GM18517 (cell line): ENCODE data around the gene C1QTNF5.
"Not testable (repeated sequence)": the region's sequence is repeated elsewhere in the genome, so short reads cannot be mapped to it uniquely, and the experiment has no call there.

ENCODE experiments used
- ATAC-seq: cut with Tn5 transposase; IDR thresholded peaks from one replicate; pipeline ENCODE4 v1.9.1; 2021; ENCODE audit warnings: mild to moderate bottlenecking, moderate library complexity; ENCODE audit not compliant: unreplicated experiment

C1QTNF5 gene, protein sequence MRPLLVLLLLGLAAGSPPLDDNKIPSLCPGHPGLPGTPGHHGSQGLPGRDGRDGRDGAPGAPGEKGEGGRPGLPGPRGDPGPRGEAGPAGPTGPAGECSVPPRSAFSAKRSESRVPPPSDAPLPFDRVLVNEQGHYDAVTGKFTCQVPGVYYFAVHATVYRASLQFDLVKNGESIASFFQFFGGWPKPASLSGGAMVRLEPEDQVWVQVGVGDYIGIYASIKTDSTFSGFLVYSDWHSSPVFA

DNA sequence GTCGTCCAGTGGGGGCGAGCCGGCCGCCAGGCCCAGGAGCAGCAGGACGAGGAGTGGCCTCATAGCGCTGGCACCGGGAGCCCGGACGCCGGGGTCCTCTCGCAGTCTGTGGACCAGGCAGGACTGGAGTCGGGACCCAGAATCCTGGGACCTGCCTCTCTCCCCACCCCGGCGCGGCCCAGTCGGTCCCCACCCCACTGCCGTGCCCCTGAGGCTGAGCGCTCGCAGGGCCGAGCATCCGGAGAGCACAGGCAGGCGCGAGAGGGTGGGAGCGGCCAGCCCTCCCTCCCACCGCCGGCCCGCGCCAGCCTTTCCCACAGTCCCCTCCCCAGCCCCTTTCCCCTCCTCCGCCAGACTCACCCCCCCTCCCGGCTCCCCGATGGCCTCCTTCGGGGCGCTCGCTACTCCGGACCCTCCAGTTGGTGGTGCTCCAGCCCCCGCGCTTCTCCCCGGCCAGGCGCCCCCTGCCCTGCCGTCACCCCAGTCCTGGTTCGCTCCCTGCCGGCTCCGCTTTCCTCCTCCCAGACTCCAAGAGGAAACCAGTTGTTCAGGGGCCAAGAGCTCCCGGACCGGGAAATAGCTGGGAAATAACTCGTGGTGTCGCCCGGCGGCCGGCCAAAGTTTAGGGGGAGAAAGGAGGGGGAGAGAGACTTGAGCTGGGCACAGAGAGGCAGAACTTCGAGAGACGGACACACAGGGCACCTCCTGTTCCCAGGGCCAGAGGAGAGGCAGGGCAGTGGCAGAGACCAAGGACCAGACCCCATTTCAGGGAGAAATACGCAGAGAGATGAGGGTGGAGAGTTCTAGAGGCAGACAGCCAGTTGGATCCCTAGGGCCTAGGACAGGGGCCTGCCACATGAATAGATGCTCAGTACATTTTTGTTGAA lies at the start of gene C1QTNF5:
C1QTNF5 (minus strand) TSS at position 549 of the 887 bp plus-strand sequence; CDS start at position 63, 486 bp downstream.
- ATAC-seq = no peak

DNA sequence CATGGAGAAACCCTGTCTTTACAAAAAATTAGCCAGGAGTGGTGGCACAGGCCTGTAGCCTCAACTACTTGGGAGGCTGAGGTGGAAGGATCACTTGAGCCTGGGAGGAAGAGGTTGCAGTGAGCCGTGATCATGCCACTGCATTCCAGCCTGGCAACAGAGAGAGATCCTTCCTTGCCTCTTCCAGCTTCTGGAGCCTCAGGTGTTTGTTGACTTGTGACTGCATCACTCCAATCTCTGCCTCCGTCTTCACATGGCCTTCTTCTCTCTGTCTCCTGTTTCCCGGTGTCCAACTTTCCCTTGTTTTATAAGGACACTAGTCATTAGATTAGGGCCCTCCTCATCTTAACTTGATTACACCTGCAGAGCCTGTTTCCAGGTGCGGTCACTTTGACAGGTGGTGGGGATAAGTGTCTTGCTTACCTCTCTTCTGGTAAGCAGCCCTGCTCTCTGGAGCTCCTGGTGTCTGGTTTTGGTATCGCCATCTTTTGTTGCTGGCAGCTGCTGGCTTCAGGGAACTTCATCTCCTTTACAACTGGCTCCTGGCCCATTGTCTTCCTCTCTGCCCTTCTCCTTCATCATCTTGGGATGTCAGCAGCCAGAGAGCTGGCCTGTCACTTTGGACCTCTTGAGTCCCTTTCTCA lies 49.0 kb upstream of the C1QTNF5 start:
- no peak for ATAC-seq

DNA sequence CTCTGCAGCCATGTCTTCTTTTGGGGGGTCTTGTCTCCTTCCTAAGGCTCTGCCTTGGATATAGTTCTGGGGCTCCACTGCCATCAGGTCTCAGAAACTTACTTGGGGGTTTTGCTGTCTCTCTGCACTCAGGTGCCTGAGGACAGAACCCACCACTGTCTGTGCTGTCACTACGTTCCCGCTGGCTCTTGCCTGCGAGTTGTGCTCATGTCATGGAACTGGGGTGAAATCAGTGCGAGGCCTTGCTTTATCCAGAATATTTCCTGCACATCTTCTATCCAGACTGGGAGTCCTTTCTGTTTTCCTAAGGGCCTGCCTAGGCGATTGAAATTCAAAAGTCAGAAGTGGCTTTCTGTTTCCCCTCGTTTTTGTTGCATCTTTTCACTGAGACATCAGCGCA lies 47.4 kb upstream of the C1QTNF5 start:
- no peak for ATAC-seq

DNA sequence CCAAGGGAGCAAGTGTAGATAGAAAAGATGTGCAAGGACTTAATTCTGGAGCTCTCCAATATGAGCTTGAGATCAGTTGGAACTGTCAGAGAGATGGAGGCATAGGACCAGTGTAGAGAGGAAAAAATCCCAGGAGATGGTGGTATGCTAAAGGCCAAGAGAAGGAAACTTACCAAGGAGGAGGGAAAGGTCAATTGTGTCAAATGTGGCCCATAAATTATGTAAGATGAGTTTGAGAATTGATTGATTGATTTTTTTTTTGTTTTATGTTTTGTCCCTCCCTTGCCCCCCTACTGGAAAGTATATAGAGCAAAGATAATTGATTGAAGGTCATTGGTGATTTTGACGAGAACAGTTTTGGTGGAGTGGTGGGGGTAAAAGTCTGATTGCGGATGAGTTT lies 43.6 kb upstream of the C1QTNF5 start:
- no peak for ATAC-seq

DNA sequence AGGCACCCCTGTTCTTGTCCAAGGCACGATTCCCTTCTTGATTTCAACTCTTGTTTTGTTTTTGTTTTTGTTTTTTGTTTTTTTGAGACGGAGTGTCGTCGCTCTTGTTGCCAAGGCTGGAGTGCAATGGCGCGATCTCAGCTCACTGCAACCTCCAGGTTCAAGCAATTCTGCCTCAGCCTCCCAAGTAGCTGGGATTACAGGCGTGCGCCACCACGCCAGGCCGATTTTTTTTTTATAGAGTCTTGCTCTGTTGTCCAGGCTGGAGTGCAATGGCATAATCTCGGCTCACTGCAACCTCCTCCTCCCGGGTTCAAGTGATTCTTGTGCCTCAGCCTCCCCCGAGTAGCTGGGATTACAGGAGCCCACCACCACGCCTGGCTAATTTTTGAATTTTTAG lies 41.8 kb upstream of the C1QTNF5 start:
- not testable (repeated sequence) for ATAC-seq

DNA sequence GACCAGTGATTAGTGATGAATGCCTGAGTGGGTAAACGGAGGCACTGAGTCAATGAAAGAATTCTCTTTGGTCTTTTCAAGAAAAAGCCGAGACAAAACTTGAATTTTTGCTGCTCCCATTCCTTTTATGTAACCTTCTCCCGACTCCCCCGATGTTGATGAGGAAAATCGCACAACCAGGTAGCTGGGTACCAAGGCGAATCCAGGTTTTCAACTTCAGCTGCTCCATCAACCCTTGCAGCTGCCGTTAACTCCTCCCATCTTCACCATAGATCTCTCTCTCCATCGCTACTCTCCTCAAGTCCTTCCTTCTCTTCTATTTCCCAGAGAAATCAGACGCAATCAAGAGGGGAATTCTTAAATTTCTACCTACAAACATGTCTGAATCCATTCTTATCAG lies 41.4 kb upstream of the C1QTNF5 start:
- ATAC-seq = no peak

DNA sequence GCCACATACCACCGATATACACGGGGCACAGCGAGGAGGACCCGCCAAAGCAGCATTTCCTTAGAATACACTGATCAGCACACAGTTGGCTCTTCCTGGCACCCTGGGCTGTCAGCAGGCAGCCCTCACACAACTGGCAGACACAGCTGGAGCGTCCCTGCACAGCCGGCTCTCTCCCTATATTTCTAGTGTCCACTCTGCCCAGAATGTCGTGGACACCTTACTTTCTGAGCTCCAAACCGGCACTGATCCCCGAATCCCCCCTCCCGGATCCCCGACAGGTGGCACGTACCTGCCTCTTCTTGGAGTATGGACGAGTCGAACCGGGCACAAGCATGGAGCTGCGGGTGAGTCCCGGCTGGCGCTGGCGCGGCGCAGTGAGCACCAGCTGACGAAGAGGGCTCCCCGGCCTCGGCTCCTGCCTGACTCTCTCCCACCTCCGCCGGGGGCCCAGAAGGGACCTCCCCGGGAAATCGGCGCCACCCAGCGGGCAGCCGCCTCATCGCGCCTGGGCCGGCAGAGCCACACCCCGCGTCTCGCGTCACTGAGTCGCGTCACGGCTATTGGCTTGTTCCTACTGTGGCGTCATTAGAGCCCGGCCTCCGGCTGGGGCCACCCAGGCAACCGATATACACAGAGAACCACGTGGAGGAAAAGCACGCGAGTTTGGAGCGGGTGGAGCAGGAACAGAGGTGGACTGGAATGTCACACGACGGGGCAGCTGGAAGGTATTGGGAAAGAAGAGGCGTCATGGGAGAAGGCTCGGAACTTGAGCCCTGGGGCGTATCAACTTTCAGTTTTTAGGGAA lies 40.7 kb upstream of the C1QTNF5 start, which contains the start of gene USP2:
USP2 (minus strand) TSS at position 510 of the 808 bp plus-strand sequence. CDS start 8,210 bp downstream, outside the sequence.
- ATAC-seq = peak; percentile 91

DNA sequence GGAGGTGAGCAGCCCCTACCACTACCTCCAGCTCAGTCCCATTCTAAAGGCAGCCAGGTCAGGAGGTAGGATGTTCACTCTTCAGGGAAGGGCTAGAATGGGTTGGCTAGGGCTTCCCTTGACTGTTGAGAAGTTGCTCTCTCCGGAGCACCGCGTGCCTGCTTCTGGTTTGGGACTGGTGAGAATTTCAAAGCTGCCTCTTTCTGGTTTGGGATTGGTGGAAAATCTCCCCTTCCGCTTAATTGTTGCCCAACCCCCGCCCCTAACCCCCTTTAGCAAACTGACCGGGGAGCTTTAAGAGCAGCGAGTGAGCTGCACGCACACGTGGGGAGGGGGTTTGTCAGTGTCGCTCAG lies 40.1 kb upstream of the C1QTNF5 start:
- no peak for ATAC-seq

DNA sequence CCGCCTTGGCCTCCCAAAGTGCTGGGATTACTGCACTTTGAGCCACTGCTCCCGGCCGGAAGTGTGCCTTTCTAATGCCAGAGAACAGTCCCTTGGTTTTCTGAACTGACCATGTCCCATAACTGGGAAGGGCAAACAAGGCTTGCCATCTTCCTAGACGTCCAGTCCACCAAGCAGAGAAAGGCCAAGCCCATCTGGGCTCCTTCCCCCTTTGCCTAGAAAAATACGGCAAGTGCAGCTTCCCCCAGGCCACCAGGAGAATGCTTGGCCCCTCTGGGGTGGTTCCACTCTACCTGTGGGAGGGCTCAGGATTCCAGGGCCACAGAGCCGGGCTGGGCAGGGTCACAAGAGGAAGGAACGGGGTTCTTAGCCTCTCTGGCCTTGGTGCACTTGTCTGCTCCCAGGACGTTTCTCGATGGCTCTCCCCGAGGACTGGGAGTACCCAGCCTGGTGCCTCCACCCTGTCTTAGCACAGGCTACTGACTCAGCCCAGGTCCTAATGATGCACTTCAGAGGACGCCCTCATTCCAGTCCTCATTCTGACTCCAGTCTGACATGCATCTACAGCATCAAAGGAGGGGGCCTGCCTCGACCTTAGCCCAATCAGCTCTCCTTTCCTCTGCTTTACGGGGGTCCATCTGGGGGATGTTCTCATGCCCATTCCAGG lies 39.6 kb upstream of the C1QTNF5 start:
- ATAC-seq = no peak

DNA sequence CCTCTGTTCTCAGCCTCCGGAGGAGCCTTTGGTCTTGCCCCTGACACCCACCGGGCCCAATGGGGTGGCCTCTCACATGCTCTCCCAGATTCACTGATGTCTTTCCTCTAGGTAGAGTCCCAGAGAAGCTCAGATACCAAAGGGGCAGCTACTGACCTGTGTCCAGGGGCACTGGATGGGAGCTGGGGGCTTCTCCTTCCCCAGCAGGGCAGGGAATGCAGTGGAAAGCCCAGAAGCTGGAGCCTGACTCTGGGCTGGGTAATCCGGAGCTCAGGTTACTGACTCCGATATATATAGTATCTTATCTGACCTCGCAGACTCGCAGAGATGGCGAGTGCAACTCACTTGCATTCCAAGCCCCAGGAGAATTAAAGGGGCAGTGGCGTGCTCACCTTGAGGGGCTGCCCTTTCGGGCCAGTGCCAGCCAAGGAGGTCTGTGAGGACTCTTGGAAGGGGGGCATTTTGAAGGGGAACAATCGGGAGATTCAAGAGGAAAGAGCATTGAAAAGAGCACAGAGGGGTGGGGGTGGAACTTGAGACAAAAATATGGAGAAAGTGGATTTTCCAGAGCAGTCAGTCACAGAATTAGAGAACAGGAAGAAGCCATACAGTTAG lies 38.3 kb upstream of the C1QTNF5 start:
- ATAC-seq = no peak

DNA sequence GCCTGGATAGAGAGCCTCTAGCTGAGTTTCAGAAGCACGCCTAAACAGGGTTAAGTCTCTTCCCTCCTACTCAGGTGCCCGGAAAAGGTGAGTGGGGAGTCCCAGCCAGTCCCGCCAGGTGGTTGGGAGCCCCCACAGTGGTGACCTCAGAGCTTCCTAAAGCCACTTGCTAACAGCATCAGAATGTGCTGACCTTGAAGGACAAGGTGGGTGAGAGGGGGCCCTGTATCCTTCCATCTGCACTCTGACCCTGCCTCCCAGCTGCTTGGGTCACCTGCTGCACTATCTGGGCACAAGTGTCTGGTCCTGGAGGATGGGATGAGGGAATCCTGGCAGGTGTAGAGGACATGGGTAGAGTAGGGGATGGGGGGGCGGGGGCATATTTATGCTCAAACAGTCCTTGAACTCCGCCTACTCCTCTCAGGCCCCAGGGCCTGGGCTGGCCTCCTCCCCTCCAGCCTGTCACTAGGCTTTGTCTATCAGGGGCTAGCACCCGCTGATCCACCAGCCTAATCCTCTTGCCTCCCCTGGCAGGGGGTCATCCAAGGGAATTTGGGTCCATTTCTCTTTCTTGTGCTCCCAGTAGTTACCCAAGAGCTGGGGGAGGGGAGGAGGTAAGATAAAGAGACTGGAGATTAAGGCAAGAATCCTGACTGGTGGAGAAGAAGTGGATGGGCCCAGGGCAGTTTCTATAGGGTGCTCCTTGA lies 37.4 kb upstream of the C1QTNF5 start:
- ATAC-seq = no peak

DNA sequence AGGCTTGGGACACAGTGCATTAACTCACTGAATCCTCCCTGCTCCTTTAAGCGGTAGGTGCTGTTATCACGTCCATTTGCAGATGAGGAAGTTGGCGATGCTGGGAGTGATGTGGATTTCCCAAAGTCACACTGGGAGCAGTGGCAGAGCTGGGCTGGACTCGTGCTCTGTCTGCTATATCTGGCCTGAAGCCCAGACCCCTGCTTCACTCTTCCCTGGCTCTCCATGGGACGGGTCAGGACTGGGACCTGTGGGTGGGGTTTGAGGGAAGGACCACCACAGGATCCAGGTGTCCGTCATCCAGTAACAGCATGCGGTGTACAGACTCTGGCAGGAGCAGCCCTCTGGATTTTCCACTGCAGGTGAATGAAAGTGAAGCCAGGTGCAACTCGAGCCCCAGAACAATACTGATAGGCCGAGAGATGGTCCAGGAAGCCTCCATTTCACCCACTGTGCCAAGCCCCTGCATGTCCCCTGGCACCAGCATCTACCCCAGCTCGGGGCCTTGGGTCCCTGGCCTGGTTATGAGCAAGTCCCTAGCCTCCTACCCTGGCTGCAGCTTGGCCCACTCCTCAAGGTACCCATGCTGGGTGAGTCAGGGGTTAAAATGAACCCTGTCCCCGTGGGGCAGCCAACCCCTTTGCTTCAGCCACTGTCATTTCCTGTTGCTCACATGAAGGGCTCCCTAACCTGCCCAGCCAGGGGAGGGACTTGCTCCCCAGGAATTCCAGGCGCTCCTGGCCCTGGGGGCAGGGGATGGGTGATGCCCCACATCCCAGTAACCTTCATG lies 36.6 kb upstream of the C1QTNF5 start:
- no peak for ATAC-seq

DNA sequence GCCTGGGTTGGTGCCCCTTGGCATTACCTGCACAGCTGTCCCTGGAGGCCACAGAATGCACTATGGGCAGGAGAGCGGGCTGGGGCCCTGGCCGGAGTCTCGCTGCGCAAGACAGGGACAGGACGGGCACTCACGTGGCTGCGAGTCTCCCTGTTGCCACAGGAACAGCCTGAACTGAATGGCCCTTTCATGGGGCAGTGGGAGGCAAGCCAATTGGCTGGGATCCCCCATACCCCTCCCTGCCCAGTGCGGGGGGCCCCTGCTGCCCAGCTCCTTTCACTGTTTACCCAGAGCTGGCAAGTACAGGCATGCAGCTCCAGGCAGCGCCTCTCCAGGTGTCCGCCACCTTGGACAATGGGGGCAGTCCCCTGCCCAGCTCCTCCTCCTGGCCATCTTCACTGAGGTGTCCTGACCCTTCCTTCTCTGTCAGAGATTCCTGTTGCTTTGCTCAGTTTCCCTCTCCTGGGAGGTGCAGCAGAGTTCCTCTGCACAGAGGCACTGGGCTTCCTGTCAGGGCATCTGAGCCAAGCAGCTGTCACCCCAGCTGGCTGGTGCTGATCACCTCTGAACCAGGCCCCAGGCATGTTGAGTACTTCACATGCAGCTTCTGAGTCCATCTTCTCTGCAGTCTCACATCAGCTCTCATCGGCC lies 35.6 kb upstream of the C1QTNF5 start:
- no peak for ATAC-seq

DNA sequence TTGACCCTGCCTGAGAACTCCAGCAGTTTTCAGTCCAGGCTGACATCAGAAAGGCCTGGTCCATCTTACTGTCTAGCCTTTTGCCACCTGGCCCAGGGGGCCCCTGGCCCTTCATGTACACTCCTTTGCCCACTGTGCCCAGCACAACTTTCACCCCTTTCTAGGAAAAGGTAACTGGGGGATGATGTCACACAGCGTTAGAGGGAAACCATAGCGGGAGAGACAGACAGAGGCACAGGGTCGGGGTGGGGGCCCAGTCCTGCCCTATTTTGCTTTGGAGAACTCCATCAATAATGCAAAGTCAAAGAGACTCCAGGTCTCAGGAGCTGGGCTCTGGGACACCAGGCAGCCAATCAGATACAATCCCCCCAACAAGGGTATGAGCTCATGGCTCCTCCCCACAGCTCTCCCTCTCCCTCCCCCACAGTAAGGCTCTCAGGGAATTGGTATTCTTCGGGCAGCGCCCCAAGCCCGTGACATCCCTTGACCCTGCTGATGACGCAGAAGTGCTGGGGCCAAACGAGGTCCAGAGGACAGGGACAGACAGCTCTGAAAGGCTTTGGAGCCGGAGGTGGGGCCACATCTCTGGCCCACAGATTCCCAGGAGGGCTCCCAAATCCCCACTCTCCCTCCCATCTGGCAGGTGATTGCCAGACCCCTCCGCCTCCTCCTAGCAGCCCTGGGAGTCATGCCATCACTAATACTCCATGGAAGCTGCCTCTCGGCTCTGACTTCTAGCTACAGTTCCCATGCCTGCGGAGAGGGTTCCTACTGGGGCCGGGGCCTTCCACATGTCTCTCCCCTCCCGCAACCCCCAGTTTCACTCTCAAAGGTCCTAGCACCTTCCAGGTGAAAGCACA lies 34.9 kb upstream of the C1QTNF5 start:
- no peak for ATAC-seq

DNA sequence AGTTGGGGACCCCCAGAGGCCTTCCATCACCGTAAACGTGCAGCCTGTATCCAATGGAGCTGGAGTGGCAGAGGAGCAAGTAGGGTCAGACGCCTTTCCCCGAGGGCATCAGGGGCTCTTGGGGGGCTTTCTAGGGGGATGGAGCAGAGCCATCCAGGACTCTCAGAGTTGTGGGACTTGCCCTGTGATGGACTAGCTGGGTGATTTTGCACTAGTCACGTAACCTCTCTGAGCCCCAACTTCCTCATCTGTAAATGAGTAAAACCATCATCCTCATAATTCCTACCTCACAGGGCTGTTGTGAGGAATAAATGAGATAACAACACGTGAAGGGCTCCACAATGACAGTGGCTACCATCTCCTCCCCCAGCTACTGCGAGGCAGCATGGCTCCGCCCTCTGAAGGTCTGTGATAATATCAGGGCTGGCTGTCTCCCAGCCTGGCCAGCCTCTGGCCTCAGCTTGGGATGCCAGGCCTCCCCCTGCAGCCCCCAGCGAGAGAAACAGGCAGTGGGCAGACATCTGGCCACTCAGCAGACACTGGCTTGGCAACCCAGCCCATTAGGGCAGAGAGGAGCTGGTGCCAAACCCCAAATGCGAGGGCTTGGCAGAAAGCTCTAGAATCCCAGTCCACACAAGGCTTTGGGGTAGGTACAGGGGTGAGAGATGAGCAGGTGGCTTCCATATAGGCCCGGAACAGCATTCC lies 34.1 kb upstream of the C1QTNF5 start:
- ATAC-seq = no peak

DNA sequence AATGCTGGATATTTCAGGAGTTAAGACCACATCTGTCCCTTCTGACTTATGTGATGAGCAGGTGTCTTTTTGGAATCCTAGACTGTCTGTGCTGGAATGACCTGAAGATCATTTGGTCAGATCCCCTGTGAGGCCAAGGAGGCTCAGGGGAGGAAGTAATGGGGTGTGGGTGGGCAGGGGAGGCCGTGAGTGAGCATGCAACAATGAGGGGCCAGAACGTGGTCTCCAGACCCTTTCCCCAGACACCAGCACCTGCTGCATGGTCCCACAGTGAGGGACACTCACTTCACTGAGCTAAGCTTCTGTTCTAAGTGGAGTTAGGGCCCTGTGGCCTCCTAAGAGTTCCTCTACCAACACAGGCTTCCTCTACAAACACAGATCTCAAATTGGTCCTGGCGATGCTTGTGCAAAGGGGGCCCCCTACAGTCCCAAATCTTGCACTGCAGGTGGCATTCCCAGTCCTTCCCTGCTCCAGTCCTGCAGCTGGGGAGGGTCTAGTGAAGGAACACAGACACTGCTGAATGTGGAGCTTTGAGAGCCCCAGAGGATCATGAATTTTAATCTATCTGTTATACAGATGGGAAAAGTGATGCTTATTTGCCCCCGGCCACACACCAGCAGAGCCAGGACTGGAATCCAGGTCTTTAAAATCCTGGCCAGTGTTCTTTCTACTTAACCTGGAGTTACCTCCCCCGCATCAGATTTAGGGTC lies 33.4 kb upstream of the C1QTNF5 start:
- ATAC-seq = no peak
